HG02678 (cell line): Measurements from ENCODE around the gene ABHD11.
"Not testable (repeated sequence)": the region's sequence is repeated elsewhere in the genome, so short reads cannot be mapped to it uniquely, and the experiment has no call there.

Experiments used
- ATAC-seq: cut with Tn5 transposase; IDR thresholded peaks from one replicate; pipeline ENCODE4 v1.9.1; 2021; ENCODE audit warnings: mild to moderate bottlenecking, moderate library complexity; ENCODE audit not compliant: unreplicated experiment

The ABHD11 gene

GRCh38 chr7:73746378-73746777 is 7.8 kb upstream of the ABHD11 start:
- no peak for ATAC-seq

GRCh38 chr7:73742753-73743641 is 4.4 kb upstream of the ABHD11 start:
- ATAC-seq, result no peak

- no peak for ATAC-seq
Measured at GRCh38 chr7:73742338-73742752, 3.7 kb upstream of the ABHD11 start.

- ATAC-seq, result no peak
Measured at GRCh38 chr7:73741600-73741999, 3.0 kb upstream of the ABHD11 start.

GRCh38 chr7:73740771-73741170 is 2.2 kb upstream of the ABHD11 start:
- ATAC-seq, result no peak

- no peak for ATAC-seq
Measured at GRCh38 chr7:73740212-73740611, 1.6 kb upstream of the ABHD11 start.

- ATAC-seq, result no peak
Measured at GRCh38 chr7:73739387-73739767, 775 bp upstream of the ABHD11 start.

GRCh38 chr7:73738220-73738611 is 386 bp downstream of the ABHD11 start:
- ATAC-seq, result no peak

- no peak for ATAC-seq
Measured at GRCh38 chr7:73737491-73738219, 947 bp downstream of the ABHD11 start.

- ATAC-seq, result no peak
Measured at GRCh38 chr7:73736885-73737284, 1.7 kb downstream of the ABHD11 start.

- no peak for ATAC-seq
Measured at GRCh38 chr7:73735528-73735905, 3.1 kb downstream of the ABHD11 start.

- peak; percentile 42 for ATAC-seq
Measured at GRCh38 chr7:73734619-73735527, 3.7 kb downstream of the ABHD11 start.

GRCh38 chr7:73732397-73732796 is 6.2 kb downstream of the ABHD11 start:
- ATAC-seq, result no peak

GRCh38 chr7:73730485-73730884 is 8.1 kb downstream of the ABHD11 start:
- ATAC-seq, result no peak

GRCh38 chr7:73728551-73728950 is 10.1 kb downstream of the ABHD11 start:
- no peak for ATAC-seq

GRCh38 chr7:73727952-73728351 is 10.7 kb downstream of the ABHD11 start:
- ATAC-seq, result no peak

GRCh38 chr7:73726083-73726466 is 12.5 kb downstream of the ABHD11 start:
- no peak for ATAC-seq

GRCh38 chr7:73723813-73724212 is 14.8 kb downstream of the ABHD11 start:
- ATAC-seq, result no peak

- no peak for ATAC-seq
Measured at GRCh38 chr7:73722785-73723184, 15.8 kb downstream of the ABHD11 start.

GRCh38 chr7:73722182-73722581 is 16.4 kb downstream of the ABHD11 start:
- ATAC-seq, result not testable (repeated sequence)

- ATAC-seq, result no peak
Measured at GRCh38 chr7:73721377-73721817, 17.2 kb downstream of the ABHD11 start.
